HG02759 (cell line): ENCODE data around the gene ENOPH1.

ENCODE experiments used
- ATAC-seq: cut with Tn5 transposase; IDR thresholded peaks from one replicate; pipeline ENCODE4 v1.9.1; 2021; ENCODE audit warnings: mild to moderate bottlenecking, moderate library complexity; ENCODE audit not compliant: unreplicated experiment

Gene ENOPH1

GRCh38 chr4:82508011-82508410, 77.6 kb downstream of the ENOPH1 start:
- ATAC-seq: no peak

GRCh38 chr4:82508806-82509428, 78.5 kb downstream of the ENOPH1 start:
- ATAC-seq: no peak

- ATAC-seq: no peak
These were observed 79.8 kb downstream of the ENOPH1 start for GRCh38 chr4:82510216-82510615.
